GM12891 (cell line): Measurements from ENCODE around the gene COL3A1. TPM values are rescaled to one million over a fixed set of nuclear protein-coding genes. Genes with fewer than 3 reads are reported as not detected.

ENCODE experiments used
- DNase-seq: peaks from one replicate; pipeline ENCODE4 v3.0.0; 2011; ENCODE audit warnings: low spot score; ENCODE audit not compliant: insufficient read length
- FAIRE-seq: peaks from 2 replicates; lab custom pipeline; 2011; peaks lifted over from hg19 to GRCh38; lab: Jason Lieb, UNC
- PAX5 ChIP-seq: IDR thresholded peaks from 2 replicates; pipeline ENCODE4 v1.6.1; 2011; ENCODE audit warnings: low read length, moderate library complexity, mild to moderate bottlenecking; ENCODE audit not compliant: insufficient read depth, severe bottlenecking
- POLR2A ChIP-seq: IDR thresholded peaks from 2 replicates; pipeline ENCODE4 v1.6.1; 2011; ENCODE audit warnings: low read depth, low read length, control low read depth
- POLR2AphosphoS5 ChIP-seq: IDR thresholded peaks from 2 replicates; pipeline ENCODE4 v1.6.1; 2011; ENCODE audit warnings: low read depth, low read length, control low read depth
- POU2F2 ChIP-seq: IDR thresholded peaks from 2 replicates; pipeline ENCODE4 v1.6.1; 2011; ENCODE audit warnings: low read depth, mild to moderate bottlenecking, control low read depth, low read length, moderate library complexity
- SPI1 ChIP-seq: IDR thresholded peaks from 2 replicates; pipeline ENCODE4 v1.6.1; 2011; ENCODE audit warnings: low read depth, low read length, control low read depth
- TAF1 ChIP-seq: IDR thresholded peaks from 2 replicates; pipeline ENCODE4 v1.6.1; 2011; ENCODE audit warnings: low read depth, low read length, control low read depth
- polyA plus RNA-seq: library from polyadenylated mRNA; unstranded; fragments of >200 nt; gene quantifications from one replicate; pipeline ENCODE4 v1.2.1, GENCODE V29; 2012; ENCODE audit warnings: low read depth, missing spikeins, inconsistent platforms; ENCODE audit not compliant: missing spikeins

Gene COL3A1
- polyA plus RNA-seq, result 0.33 TPM

GRCh38 chr2:188974164-188974563 lies at the start of gene COL3A1:
COL3A1 (plus strand) TSS chr2:188974373; CDS start chr2:188974490, 117 bp downstream.
- no peak for TF ChIP-seq TAF1
- TF ChIP-seq POLR2A, result no peak
- no peak for TF ChIP-seq SPI1
- no peak for TF ChIP-seq PAX5
- TF ChIP-seq POU2F2, result no peak
- TF ChIP-seq POLR2AphosphoS5, result no peak
- FAIRE-seq (no peak), DNase-seq (no peak)

- FAIRE-seq, result no peak
- no peak for DNase-seq
- no peak for TF ChIP-seq POU2F2
- no peak for TF ChIP-seq POLR2AphosphoS5
- no peak for TF ChIP-seq PAX5
- no peak for TF ChIP-seq SPI1
- TF ChIP-seq POLR2A, result no peak
- TF ChIP-seq TAF1, result no peak
Observed at GRCh38 chr2:188928643-188929042, 45.5 kb upstream of the COL3A1 start.

GRCh38 chr2:188931361-188931760 lies 42.8 kb upstream of the COL3A1 start:
- FAIRE-seq (no peak), DNase-seq (no peak)
- no peak for TF ChIP-seq SPI1
- no peak for TF ChIP-seq POLR2AphosphoS5
- TF ChIP-seq POU2F2, result no peak
- TF ChIP-seq POLR2A, result no peak
- no peak for TF ChIP-seq TAF1
- TF ChIP-seq PAX5, result no peak

GRCh38 chr2:188937228-188938220 lies 36.6 kb upstream of the COL3A1 start:
- FAIRE-seq (no peak), DNase-seq (no peak)
- no peak for TF ChIP-seq POLR2A
- TF ChIP-seq SPI1, result no peak
- TF ChIP-seq POU2F2, result no peak
- no peak for TF ChIP-seq TAF1
- no peak for TF ChIP-seq POLR2AphosphoS5
- TF ChIP-seq PAX5, result no peak

DNA sequence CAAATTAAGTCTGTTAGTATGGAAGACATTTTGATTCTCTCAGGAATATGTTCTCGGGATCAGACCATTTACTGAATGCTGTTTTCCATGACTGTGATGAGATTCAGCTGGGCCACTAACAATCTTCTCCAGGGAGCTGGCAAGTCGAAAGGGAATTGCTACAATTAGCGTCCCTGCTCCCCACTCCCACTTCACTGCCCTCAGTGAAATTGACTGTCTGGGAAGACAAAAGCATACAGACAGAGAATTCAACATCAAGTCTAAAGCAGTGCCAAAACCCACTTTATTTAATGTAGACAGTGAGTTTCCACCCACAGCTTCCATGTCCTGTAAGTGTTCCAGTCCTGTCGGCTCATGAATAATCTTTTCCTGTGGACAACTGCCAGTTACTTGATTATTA lies 34.0 kb upstream of the COL3A1 start:
- FAIRE-seq, result no peak
- TF ChIP-seq SPI1, result no peak
- TF ChIP-seq POLR2A, result no peak
- TF ChIP-seq PAX5, result no peak
- TF ChIP-seq POLR2AphosphoS5, result no peak
- no peak for TF ChIP-seq POU2F2
- TF ChIP-seq TAF1, result no peak
- no peak for DNase-seq

- TF ChIP-seq PAX5 (no peak), SPI1 (no peak), POU2F2 (no peak), TAF1 (no peak), POLR2AphosphoS5 (no peak), POLR2A (no peak)
- FAIRE-seq, result no peak
- no peak for DNase-seq
Observed at GRCh38 chr2:188944442-188944841, 29.7 kb upstream of the COL3A1 start.

GRCh38 chr2:188949046-188949818 lies 24.9 kb upstream of the COL3A1 start:
- no peak for DNase-seq
- FAIRE-seq, result no peak
- no peak for TF ChIP-seq PAX5
- TF ChIP-seq TAF1, result no peak
- TF ChIP-seq SPI1, result no peak
- TF ChIP-seq POLR2AphosphoS5, result no peak
- no peak for TF ChIP-seq POLR2A
- TF ChIP-seq POU2F2, result no peak

- no peak for FAIRE-seq
- no peak for DNase-seq
- no peak for TF ChIP-seq TAF1
Observed at GRCh38 chr2:188952901-188953300, 21.3 kb upstream of the COL3A1 start.

DNA sequence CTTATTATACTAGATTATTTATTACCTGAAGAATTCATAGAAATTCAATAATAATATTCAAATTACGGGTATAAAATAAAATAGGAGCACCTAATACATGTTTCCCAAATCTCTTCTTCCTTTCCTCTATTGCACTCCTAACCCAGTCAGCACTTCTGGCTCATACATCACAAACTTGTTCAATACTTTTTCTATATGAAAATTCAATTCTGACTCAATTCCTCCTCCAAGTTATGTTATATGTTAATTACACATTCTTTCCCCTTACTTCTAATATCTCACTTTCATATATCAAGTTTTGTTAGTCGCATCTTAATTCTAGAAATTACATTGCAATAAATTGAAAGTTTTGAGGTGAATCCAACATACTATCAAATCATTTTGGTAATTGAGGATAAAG lies 17.9 kb upstream of the COL3A1 start:
- no peak for TF ChIP-seq SPI1
- no peak for TF ChIP-seq PAX5
- TF ChIP-seq TAF1, result no peak
- no peak for TF ChIP-seq POLR2AphosphoS5
- DNase-seq (no peak), FAIRE-seq (no peak)
